OCI-LY3 (cell line): ENCODE results near the gene TNFAIP2.

Experiments
- EZH2phosphoT487 ChIP-seq: fragments of 200-600 bp; shearing (Covaris generic); IDR thresholded peaks from 2 replicates; pipeline ENCODE4 v1.6.1; 2018; ENCODE audit warnings: antibody characterized with exemption, mixed run types, low read depth
- TF ChIP-seq, protein P1 (sequence below): fragments of 200-600, 300-600 bp; sonication (generic); IDR thresholded peaks from 2 replicates; pipeline ENCODE4 v1.5.1; 2014; ENCODE audit warnings: antibody characterized with exemption, low read length, low read depth

DNA sequence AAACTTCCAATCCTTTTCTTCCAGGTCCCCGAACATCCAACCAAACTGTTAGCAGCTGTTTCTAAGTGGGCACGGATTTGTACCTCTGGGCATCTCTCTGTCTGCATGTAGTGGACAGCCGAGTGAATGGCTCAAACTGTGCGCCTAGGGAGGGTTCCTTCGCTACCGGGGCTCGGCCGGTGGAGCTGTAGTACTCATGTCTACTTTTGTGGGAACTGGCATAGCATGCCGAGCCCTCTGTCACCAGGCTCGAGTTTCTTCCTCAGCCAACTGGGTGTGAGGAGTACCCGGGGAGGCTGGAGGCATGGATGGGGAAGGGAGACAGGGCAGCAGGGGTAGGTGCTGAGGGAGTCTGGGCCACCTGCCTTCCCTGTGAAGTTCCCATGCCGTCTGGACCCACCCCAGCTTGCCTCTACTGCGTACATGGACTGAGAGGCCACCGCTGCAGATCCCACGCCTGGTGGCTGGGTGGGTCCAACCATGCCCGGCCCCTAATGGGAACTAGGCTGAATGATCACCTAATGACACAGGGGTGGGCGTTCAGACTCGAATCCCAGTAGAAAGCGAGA lies 23.0 kb downstream of the TNFAIP2 start:
- TF ChIP-seq, protein P1, sequence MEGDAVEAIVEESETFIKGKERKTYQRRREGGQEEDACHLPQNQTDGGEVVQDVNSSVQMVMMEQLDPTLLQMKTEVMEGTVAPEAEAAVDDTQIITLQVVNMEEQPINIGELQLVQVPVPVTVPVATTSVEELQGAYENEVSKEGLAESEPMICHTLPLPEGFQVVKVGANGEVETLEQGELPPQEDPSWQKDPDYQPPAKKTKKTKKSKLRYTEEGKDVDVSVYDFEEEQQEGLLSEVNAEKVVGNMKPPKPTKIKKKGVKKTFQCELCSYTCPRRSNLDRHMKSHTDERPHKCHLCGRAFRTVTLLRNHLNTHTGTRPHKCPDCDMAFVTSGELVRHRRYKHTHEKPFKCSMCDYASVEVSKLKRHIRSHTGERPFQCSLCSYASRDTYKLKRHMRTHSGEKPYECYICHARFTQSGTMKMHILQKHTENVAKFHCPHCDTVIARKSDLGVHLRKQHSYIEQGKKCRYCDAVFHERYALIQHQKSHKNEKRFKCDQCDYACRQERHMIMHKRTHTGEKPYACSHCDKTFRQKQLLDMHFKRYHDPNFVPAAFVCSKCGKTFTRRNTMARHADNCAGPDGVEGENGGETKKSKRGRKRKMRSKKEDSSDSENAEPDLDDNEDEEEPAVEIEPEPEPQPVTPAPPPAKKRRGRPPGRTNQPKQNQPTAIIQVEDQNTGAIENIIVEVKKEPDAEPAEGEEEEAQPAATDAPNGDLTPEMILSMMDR: no peak
- no peak for TF ChIP-seq EZH2phosphoT487
